IMR-90 (cell line): ENCODE results near the gene IRGQ. TPM values are rescaled to one million over a fixed set of nuclear protein-coding genes. Genes with fewer than 3 reads are reported as not detected.

Source experiments
- ATAC-seq: fragments of 200-7000 bp; cut with Tn5 transposase; 2 replicates; pipeline ENCODE4 v1.9.1; 2020; ENCODE audit warnings: low read depth, mild to moderate bottlenecking, moderate library complexity
- BruUV-seq: library from RNA; stranded (reverse); fragments of 400-500 nt; replicated peaks from 2 replicates; lab custom pipeline; 2021; lab: Mats Ljungman, UMichigan
- CTCF ChIA-PET: fragments of 300-600 bp; formaldehyde crosslinking; extraction: SDS; loops from one replicate; lab custom pipeline; 2021; ENCODE audit warnings: antibody characterized with exemption; lab: Yijun Ruan, JAX
- POLR2A ChIA-PET: fragments of 300-600 bp; sonication (Branson Sonifier 250); formaldehyde crosslinking; loops from one replicate; lab custom pipeline; 2022; ENCODE audit warnings: antibody characterized with exemption; ENCODE audit not compliant: unreplicated experiment; lab: Charles Lee
- DNase-seq: peaks from one replicate; pipeline ENCODE4 v3.0.0; 2013
- H2AFZ ChIP-seq: replicated peaks from 2 replicates; pipeline ENCODE3; 2013; ENCODE audit warnings: low read length, mild to moderate bottlenecking; ENCODE audit not compliant: poor library complexity
- H2AK5ac ChIP-seq: 2 replicates; pipeline ENCODE4 v1.6.1; 2013; ENCODE audit warnings: low read depth, low read length, inconsistent platforms
- H2AK9ac ChIP-seq: replicated peaks from 2 replicates; pipeline ENCODE3; 2013; ENCODE audit warnings: mild to moderate bottlenecking, low read depth, low read length, moderate library complexity; ENCODE audit not compliant: poor library complexity
- H2BK120ac ChIP-seq: 2 replicates; pipeline ENCODE4 v1.6.1; 2013; ENCODE audit warnings: low read depth, low read length, inconsistent platforms
- H2BK15ac ChIP-seq: 3 replicates; pipeline ENCODE4 v1.6.1; 2013; ENCODE audit warnings: low read depth, low read length, inconsistent platforms
- H2BK20ac ChIP-seq: 2 replicates; pipeline ENCODE4 v1.6.1; 2013; ENCODE audit warnings: low read depth, mild to moderate bottlenecking, inconsistent platforms, low read length, moderate library complexity
- H2BK5ac ChIP-seq: 2 replicates; pipeline ENCODE4 v1.6.1; 2013; ENCODE audit warnings: mild to moderate bottlenecking, low read depth, low read length, inconsistent platforms; ENCODE audit not compliant: poor library complexity, severe bottlenecking
- H3K14ac ChIP-seq: replicated peaks from 2 replicates; pipeline ENCODE4 v1.6.1; 2013; ENCODE audit warnings: low read depth, low read length, inconsistent platforms
- H3K18ac ChIP-seq: 2 replicates; pipeline ENCODE4 v1.6.1; 2013; ENCODE audit warnings: low read depth, low read length, control low read depth
- H3K23ac ChIP-seq: 2 replicates; pipeline ENCODE4 v1.6.1; 2013; ENCODE audit warnings: low read depth, low read length, inconsistent platforms
- H3K27ac ChIP-seq: 2 replicates; pipeline ENCODE4 v1.5.1; 2013; ENCODE audit warnings: mild to moderate bottlenecking, control low read depth, low read length; ENCODE audit not compliant: insufficient read depth
- H3K27me3 ChIP-seq: 2 replicates; pipeline ENCODE4 v1.6.1; 2013; ENCODE audit warnings: low read length; ENCODE audit not compliant: control insufficient read depth, insufficient read depth
- H3K36me3 ChIP-seq: 2 replicates; pipeline ENCODE4 v1.6.1; 2013; ENCODE audit warnings: low read length, mixed read lengths; ENCODE audit not compliant: control insufficient read depth, insufficient read depth
- H3K4ac ChIP-seq: 2 replicates; pipeline ENCODE4 v1.6.1; 2013; ENCODE audit warnings: low read depth, low read length, inconsistent platforms
- H3K4me1 ChIP-seq: 2 replicates; pipeline ENCODE4 v1.6.1; 2013; ENCODE audit warnings: low read length, mixed read lengths; ENCODE audit not compliant: control insufficient read depth, insufficient read depth
- H3K4me2 ChIP-seq: 2 replicates; pipeline ENCODE4 v1.6.1; 2013; ENCODE audit warnings: low read depth, mild to moderate bottlenecking, control low read depth, low read length, moderate library complexity
- H3K4me3 ChIP-seq: 2 replicates; pipeline ENCODE4 v1.5.1; 2013; ENCODE audit warnings: low read depth, mild to moderate bottlenecking, control low read depth, low read length, moderate library complexity; ENCODE audit not compliant: insufficient read depth
- H3K56ac ChIP-seq: 2 replicates; pipeline ENCODE4 v1.6.1; 2013; ENCODE audit warnings: low read length, inconsistent platforms; ENCODE audit not compliant: insufficient read depth; ENCODE audit errors: extremely low read depth
- H3K79me1 ChIP-seq, 2 experiments: 2 replicates each; pipeline ENCODE4 v1.6.1; 2013; ENCODE audit warnings: low read length in 2 of 2, inconsistent platforms in 1 of 2, low read depth in 1 of 2
- H3K9ac ChIP-seq: 2 replicates; pipeline ENCODE4 v1.6.1; 2013; ENCODE audit warnings: low read depth, low read length, control low read depth
- H3K9me1 ChIP-seq: 2 replicates; pipeline ENCODE4 v1.6.1; 2013; ENCODE audit warnings: low read length, inconsistent platforms; ENCODE audit not compliant: insufficient read depth
- H3K9me3 ChIP-seq: 2 replicates; pipeline ENCODE4 v1.6.1; 2013; ENCODE audit warnings: low read length; ENCODE audit not compliant: control insufficient read depth, insufficient read depth
- H4K20me1 ChIP-seq: 2 replicates; pipeline ENCODE4 v1.6.1; 2013; ENCODE audit warnings: low read length, inconsistent platforms; ENCODE audit not compliant: insufficient read depth
- H4K5ac ChIP-seq: 2 replicates; pipeline ENCODE4 v1.6.1; 2013; ENCODE audit warnings: mild to moderate bottlenecking, low read depth, low read length, control low read depth
- H4K8ac ChIP-seq, 2 experiments: 2 replicates each; pipeline ENCODE4 v1.6.1; 2013; ENCODE audit warnings: low read depth in 2 of 2, low read length in 2 of 2, control low read depth in 1 of 2, inconsistent platforms in 1 of 2
- H4K91ac ChIP-seq: 2 replicates; pipeline ENCODE4 v1.6.1; 2013; ENCODE audit warnings: low read depth, low read length, inconsistent platforms; ENCODE audit not compliant: insufficient read depth
- BHLHE40 ChIP-seq: fragments of 150-350 bp; IDR thresholded peaks from 2 replicates; pipeline ENCODE4 v1.6.1; 2016; ENCODE audit warnings: mild to moderate bottlenecking, low read depth, low read length
- CEBPB ChIP-seq: IDR thresholded peaks from 2 replicates; pipeline ENCODE4 v1.6.1; 2012; ENCODE audit warnings: low read depth, low read length, improper control_type of control experiment
- CHD1 ChIP-seq: IDR thresholded peaks from 2 replicates; pipeline ENCODE4 v1.6.1; 2012; ENCODE audit warnings: low read depth, low read length, improper control_type of control experiment
- ELK1 ChIP-seq: fragments of 150-350 bp; IDR thresholded peaks from 2 replicates; pipeline ENCODE4 v1.6.1; 2016; ENCODE audit warnings: low read depth, mild to moderate bottlenecking, low read length, moderate library complexity, borderline replicate concordance
- FOS ChIP-seq: fragments of 150-350 bp; IDR thresholded peaks from 2 replicates; pipeline ENCODE4 v1.6.1; 2016; ENCODE audit warnings: low read depth, low read length
- MAFK ChIP-seq: IDR thresholded peaks from 2 replicates; pipeline ENCODE4 v1.6.1; 2012; ENCODE audit warnings: low read depth, low read length, improper control_type of control experiment
- MAZ ChIP-seq: IDR thresholded peaks from 2 replicates; pipeline ENCODE4 v1.6.1; 2012; ENCODE audit warnings: low read depth, mild to moderate bottlenecking, low read length, improper control_type of control experiment, moderate library complexity, borderline replicate concordance
- MXI1 ChIP-seq: IDR thresholded peaks from 2 replicates; pipeline ENCODE4 v1.6.1; 2012; ENCODE audit warnings: low read depth, mild to moderate bottlenecking, low read length, moderate library complexity, borderline replicate concordance
- NFE2L2 ChIP-seq: fragments of 150-350 bp; IDR thresholded peaks from 2 replicates; pipeline ENCODE4 v1.6.1; 2016; ENCODE audit warnings: low read depth, mild to moderate bottlenecking, low read length
- POLR2A ChIP-seq: IDR thresholded peaks from 2 replicates; pipeline ENCODE4 v1.6.1; 2012; ENCODE audit warnings: mild to moderate bottlenecking, low read depth, low read length
- RAD21 ChIP-seq: IDR thresholded peaks from 2 replicates; pipeline ENCODE4 v1.6.1; 2012; ENCODE audit warnings: low read length, improper control_type of control experiment
- RCOR1 ChIP-seq: IDR thresholded peaks from 2 replicates; pipeline ENCODE4 v1.6.1; 2012; ENCODE audit warnings: mild to moderate bottlenecking, low read length, improper control_type of control experiment; ENCODE audit not compliant: insufficient replicate concordance
- RFX5 ChIP-seq: IDR thresholded peaks from 2 replicates; pipeline ENCODE4 v1.8.0; 2012; ENCODE audit warnings: low read depth, mild to moderate bottlenecking, low read length, moderate library complexity
- USF2 ChIP-seq: fragments of 150-350 bp; IDR thresholded peaks from 2 replicates; pipeline ENCODE4 v1.6.1; 2017; ENCODE audit warnings: mild to moderate bottlenecking, antibody characterized with exemption, low read length, low read depth
- WGBS, 2 experiments: methylation state at CpG; one replicate each; pipeline versions ENCODE4 v1.1.5 to v1.1.7; 2013; ENCODE audit warnings: missing lambda C conversion rate in 2 of 2; ENCODE audit not compliant: insufficient read length in 1 of 2; ENCODE audit errors: extremely low coverage in 2 of 2; 5-methylcytosine and 5-hydroxymethylcytosine counted together
- dilution Hi-C: fragments of 300-500 bp; cut with HindIII; formaldehyde crosslinking; loops from one replicate; pipeline ENCODE4 v1.14.3; 2018; ENCODE audit warnings: low sequenced_read_pairs; ENCODE audit not compliant: unreplicated experiment
- in situ Hi-C: fragments of 300-500 bp; cut with MboI; formaldehyde crosslinking; loops from 3 replicates; pipeline ENCODE4 v1.14.3; 2019; ENCODE audit warnings: low sequenced_read_pairs, inconsistent platforms, mixed read lengths
- intact Hi-C: fragments of 100-400 bp; cut with micrococcal nuclease; formaldehyde crosslinking; loops from 2 replicates; pipeline ENCODE4 v1.10.0; 2022
- polyA plus RNA-seq, 3 experiments: library from polyadenylated mRNA; depleted of rRNA; stranded (reverse); fragments of >200 nt; gene quantifications; 2 replicates each; pipeline ENCODE4 v1.2.3, GENCODE V29; 2012; ENCODE audit warnings: low replicate concordance in 1 of 3
- total RNA-seq: library from RNA; depleted of rRNA; stranded (reverse); fragments of >200 nt; gene quantifications from 2 replicates; pipeline ENCODE4 v1.2.3, GENCODE V29; 2012
- TF ChIP-seq, protein P1 (sequence below): conservative IDR thresholded peaks from 2 replicates; pipeline ENCODE4 v1.5.1; 2012; ENCODE audit warnings: mild to moderate bottlenecking, low read depth, low read length, improper control_type of control experiment

IRGQ gene
- total and polyA plus RNA-seq, 2 of the 4 experiments (the other 2 are of a cell fraction) = 9.0 to 9.9 TPM

- ChIA-PET POLR2A (no interaction called here), CTCF (no interaction called here)
- no peak overlapping the region for H3K4me3 ChIP-seq
- no peaks in the 10 kb centered on the region for H4K20me1 ChIP-seq
- no peak overlapping the region; the same call in 1 of the 2 replicates for H3K9ac ChIP-seq
- H3K27me3 ChIP-seq = no peaks in the 10 kb centered on the region
- H4K8ac ChIP-seq = no peak overlapping the region
- no peak overlapping the region for H2BK15ac ChIP-seq
- DNase-seq (no peak), ATAC-seq (no peak)
- WGBS, 2 experiments = 100% methylated on average over 2 of the region's 4 CpGs; no CpG with 5 or more reads in 1 of the 2 experiments
- H3K36me3 ChIP-seq = peaks cover 12% of the 10 kb centered on the region
- no peak overlapping the region for H2BK5ac ChIP-seq
- H3K23ac ChIP-seq = no peak overlapping the region
- no peak overlapping the region for H3K14ac ChIP-seq
- no peak overlapping the region for H2BK120ac ChIP-seq
- H3K27ac ChIP-seq = no peak overlapping the region
- no peak overlapping the region for H3K56ac ChIP-seq
- H4K5ac ChIP-seq = no peak overlapping the region
- H3K4ac ChIP-seq = no peak overlapping the region
- no peak overlapping the region for H4K91ac ChIP-seq
- no peaks in the 10 kb centered on the region for H3K9me1 ChIP-seq
- H2BK20ac ChIP-seq = no peak overlapping the region
- no peak overlapping the region for H3K18ac ChIP-seq
- BruUV-seq = no TSS peak
- in situ Hi-C loops = no loop called here
- dilution Hi-C loops = no loop called here
- peaks cover 24 to 46% of the 10 kb centered on the region in 2 experiments; a peak in 3 of 4 replicates for H3K79me1 ChIP-seq
- no peak overlapping the region for H3K4me2 ChIP-seq
- H2AK9ac ChIP-seq = no peak overlapping the region
- H2AK5ac ChIP-seq = no peak overlapping the region
- peaks cover 7% of the 10 kb centered on the region; the same call in 1 of the 2 replicates for H3K4me1 ChIP-seq
- TF ChIP-seq CEBPB (no peak), RAD21 (no peak), MAFK (no peak), MXI1 (no peak), MAZ (no peak), POLR2A (no peak), CHD1 (no peak), ELK1 (no peak), FOS (no peak), USF2 (no peak), RCOR1 (no peak), BHLHE40 (no peak), RFX5 (no peak), NFE2L2 (no peak)
- TF ChIP-seq, protein P1, sequence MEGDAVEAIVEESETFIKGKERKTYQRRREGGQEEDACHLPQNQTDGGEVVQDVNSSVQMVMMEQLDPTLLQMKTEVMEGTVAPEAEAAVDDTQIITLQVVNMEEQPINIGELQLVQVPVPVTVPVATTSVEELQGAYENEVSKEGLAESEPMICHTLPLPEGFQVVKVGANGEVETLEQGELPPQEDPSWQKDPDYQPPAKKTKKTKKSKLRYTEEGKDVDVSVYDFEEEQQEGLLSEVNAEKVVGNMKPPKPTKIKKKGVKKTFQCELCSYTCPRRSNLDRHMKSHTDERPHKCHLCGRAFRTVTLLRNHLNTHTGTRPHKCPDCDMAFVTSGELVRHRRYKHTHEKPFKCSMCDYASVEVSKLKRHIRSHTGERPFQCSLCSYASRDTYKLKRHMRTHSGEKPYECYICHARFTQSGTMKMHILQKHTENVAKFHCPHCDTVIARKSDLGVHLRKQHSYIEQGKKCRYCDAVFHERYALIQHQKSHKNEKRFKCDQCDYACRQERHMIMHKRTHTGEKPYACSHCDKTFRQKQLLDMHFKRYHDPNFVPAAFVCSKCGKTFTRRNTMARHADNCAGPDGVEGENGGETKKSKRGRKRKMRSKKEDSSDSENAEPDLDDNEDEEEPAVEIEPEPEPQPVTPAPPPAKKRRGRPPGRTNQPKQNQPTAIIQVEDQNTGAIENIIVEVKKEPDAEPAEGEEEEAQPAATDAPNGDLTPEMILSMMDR = no peak
- no peaks in the 10 kb centered on the region for H3K9me3 ChIP-seq
- intact Hi-C loops = no loop called here
- H2AFZ ChIP-seq = no peak overlapping the region
These were observed 3.8 kb upstream of the IRGQ start for GRCh38 chr19:43599635-43600295.
